GM19438 (cell line): ENCODE data around the gene NQO2.

Source experiments
- ATAC-seq: cut with Tn5 transposase; IDR thresholded peaks from one replicate; pipeline ENCODE4 v1.9.1; 2021; ENCODE audit warnings: low read depth; ENCODE audit not compliant: unreplicated experiment

Gene NQO2

DNA sequence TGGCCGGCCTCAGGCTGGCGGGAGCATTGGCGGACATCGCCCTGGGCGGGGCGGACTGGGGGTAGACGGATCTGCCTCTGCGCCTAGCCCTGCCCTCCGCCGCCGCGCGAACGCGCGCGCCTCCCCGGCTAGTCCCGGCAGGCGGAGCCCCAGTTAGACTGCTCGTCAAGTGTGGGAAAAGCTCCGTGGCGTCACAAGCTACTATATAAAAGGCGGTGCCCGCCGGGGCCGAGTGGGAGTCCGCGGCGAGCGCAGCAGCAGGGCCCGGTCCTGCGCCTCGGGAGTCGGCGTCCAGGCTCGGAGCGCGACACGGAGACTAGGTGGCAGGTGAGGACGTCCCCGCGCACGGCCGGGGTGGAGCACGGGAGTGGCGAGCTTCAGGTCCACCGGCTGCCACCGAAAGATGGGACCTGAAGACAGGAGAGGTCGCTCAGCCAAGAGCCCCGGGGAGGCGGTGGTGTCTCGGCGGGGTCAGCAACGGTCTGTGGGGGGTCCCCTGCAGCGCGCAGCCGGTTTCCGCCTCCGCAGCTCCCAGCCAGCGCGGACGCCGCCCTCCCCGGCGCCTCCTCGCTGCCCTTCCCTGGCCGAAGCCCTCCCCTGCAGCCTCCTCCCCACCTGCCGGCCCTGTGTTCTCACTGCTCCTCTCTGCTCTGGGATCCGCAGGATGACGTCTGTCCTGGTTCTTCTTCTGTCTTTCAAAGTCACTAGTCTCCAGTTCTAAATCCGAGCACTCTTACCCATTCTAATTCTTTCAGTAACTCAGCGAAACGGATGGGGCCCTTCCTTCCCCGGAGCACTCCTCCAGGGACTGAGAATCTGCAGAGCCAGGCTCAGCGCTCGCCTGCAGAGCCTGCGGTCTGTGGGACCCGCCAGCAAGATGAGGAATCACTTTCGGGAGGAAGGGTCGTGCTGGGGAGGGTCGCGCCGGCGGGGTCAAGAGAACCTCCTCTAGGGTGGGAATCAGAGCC is 64.3 kb downstream of the NQO2 start:
- ATAC-seq: peak; percentile 74

DNA sequence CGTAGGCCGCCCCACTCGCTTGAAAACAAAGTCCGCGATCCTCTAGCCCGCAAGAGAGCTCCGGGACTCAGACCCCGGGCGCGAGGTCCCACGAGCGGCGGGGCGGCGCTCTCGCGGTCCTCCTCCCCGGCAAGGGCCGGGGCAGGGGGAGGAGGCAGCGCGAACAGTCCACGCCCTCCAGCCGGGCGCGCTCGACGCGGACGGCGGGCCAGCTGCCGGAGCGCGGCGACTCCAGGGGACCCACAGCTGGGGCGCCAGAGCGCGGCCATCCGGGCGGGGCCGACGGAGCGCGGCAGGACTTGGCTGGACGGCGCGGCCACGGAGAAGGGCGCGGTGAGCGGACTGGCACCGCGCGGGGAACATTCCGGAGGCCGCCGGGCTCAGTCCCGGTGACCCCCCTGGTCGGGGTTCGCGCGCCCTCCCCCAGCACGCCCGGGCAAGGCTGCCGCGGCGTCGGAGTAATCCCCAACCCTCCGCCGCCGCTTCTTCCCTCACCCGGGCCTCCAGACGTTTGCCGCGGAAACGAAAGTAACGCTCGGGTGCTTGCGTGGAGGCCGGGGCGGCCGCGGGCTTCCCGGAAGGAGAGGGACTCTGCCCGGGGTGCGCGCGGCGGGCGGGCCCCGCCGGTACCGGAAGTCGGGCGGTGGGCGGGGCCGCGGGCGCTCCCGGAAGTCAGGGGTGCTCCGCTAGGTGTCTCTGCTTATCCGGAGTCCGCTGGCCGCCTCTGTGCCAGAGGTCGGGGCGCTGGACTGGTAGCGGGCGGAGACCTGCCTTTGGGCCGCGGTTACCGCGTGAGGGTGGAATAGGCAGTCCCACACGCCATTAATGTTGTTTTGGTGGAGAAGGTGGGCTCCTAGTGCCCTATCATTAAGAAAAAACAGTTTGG is 68.9 kb downstream of the NQO2 start, which contains the start of gene RIPK1:
Gene RIPK1 (plus strand): TSS at position 166 of the 886 bp plus-strand sequence. CDS start 8,330 bp downstream, outside the sequence.
- ATAC-seq: peak; percentile 76
